GM19035 (cell line): ENCODE results near the gene C17orf58.
"Not testable (repeated sequence)": the region's sequence is repeated elsewhere in the genome, so short reads cannot be mapped to it uniquely, and the experiment has no call there.

Source experiments
- ATAC-seq: cut with Tn5 transposase; IDR thresholded peaks from one replicate; pipeline ENCODE4 v1.9.1; 2021; ENCODE audit not compliant: unreplicated experiment

The C17orf58 gene

GRCh38 chr17:67962156-67962555 lies 34.1 kb downstream of the C17orf58 start:
- ATAC-seq = not testable (repeated sequence)

DNA sequence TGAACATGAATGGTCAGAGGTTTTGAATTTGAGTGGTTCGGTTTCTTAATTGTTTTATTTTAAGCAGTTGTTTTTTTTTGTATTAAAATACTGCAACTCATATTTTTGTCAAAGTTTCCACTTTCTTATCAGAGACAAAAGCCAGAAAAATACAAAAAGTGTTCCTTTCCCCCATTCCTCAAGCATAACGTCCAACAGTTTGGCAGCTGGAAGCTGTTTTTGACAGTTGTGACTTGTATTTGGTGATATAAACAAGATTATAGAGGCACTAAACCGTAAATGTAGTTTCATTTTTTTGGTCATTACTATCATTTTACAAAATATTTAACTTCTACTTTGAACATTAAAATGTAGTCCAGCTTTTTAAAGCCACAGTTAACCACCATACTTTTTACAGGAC lies 36.0 kb downstream of the C17orf58 start:
- ATAC-seq = not testable (repeated sequence)

- no peak for ATAC-seq
Observed at GRCh38 chr17:67959510-67959909, 36.8 kb downstream of the C17orf58 start.

DNA sequence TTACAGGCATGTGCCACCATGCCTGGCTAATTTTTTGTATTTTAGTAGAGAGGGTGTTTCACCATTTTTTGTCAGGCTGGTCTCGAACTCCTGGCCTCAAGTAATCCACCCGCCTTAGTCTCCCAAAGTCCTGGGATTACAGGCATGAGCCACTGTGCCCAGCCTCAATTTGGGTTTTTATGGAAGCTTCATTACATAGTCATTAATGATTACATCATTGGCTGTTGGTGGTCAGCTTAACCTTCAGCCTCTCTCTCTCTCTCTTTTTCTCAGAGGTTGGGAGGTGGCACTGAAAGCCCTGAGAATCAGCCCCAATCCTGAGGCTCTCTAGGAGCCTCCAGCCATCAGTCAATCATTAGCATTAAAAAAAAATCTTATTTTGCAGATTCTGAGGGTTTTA lies 45.3 kb downstream of the C17orf58 start:
- no peak for ATAC-seq

GRCh38 chr17:67947325-67947813 lies 48.9 kb downstream of the C17orf58 start:
- ATAC-seq = no peak

DNA sequence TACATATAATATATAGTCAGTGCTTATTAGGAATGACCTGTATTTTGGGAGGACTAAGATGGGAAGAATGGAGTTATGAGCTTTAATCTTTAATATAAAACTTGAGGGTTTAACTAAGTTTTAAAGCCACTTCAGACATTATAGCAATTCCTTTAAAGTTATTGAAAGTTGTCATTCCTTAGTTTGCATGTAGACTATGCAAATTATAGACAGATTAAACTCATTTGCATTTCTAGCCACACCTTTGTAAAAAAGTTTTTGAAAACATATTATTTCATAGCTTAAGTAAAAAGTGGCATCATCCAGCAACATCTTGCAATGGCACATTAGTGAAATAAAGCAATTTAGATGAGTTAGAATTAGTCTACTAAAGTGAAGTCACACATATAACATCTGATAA lies 49.8 kb downstream of the C17orf58 start:
- ATAC-seq = no peak

DNA sequence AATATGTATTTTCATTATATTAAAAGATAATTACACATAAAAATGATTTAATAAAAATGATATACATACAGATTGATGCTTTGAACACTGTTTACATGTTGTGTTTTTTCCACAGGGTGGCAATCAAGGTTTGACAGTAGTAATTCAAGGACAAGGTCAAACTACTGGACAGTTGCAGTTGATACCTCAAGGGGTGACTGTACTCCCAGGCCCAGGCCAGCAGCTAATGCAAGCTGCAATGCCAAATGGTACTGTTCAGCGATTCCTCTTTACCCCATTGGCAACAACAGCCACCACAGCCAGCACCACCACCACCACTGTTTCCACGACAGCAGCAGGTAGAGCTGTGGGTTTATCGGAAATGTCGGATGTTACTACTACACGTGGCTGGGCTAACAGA lies 52.2 kb downstream of the C17orf58 start:
- no peak for ATAC-seq

- no peak for ATAC-seq
Observed at GRCh38 chr17:67942810-67943209, 53.5 kb downstream of the C17orf58 start.
